Measurements from ENCODE around the gene SERPINA4. TPM values are rescaled to one million over a fixed set of nuclear protein-coding genes. Genes with fewer than 3 reads are reported as not detected.
A peak's percentile ranks its signal among the peaks of the same experiment; 100 is the strongest.

SERPINA4 gene
- total RNA-seq, 1 experiment from 2014 or later = 6.3 TPM

DNA sequence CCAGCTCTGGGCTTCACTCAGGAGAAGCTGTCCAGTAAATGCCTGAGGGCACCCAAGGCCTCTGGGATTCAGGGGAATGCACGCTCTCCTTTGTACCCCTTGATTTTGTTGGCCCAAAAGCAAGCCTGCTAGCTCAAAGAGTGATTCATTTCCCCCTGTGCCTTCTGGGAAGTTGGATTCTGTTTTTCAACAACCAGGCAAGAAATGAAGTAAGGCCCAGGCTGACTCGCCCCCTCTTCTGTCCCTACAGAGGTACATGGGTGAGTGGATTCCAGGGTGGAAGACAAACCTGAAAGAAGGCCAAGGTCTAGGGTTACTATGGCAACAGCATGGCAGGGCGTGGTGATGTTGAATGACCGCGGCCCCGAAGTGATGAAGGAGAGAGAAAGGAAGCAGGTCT, 10.7 kb downstream of the SERPINA4 start:
- Mint-ChIP-seq H3K27ac (ENCODE audit: unreplicated experiment) (peak overlapping the region; percentile 77), H3K4me3 (ENCODE audit: unreplicated experiment) (peak overlapping the region; percentile 9), H3K9me3 (ENCODE audit: unreplicated experiment) (no peaks in the 10 kb centered on the region), H3K27me3 (ENCODE audit: insufficient read depth, unreplicated experiment) (no peaks in the 10 kb centered on the region), H3K36me3 (ENCODE audit: insufficient read depth, unreplicated experiment) (no peaks in the 10 kb centered on the region), H3K4me1 (ENCODE audit: low read depth, unreplicated experiment) (peaks cover 7% of the 10 kb centered on the region)
- TF ChIP-seq, protein P1, sequence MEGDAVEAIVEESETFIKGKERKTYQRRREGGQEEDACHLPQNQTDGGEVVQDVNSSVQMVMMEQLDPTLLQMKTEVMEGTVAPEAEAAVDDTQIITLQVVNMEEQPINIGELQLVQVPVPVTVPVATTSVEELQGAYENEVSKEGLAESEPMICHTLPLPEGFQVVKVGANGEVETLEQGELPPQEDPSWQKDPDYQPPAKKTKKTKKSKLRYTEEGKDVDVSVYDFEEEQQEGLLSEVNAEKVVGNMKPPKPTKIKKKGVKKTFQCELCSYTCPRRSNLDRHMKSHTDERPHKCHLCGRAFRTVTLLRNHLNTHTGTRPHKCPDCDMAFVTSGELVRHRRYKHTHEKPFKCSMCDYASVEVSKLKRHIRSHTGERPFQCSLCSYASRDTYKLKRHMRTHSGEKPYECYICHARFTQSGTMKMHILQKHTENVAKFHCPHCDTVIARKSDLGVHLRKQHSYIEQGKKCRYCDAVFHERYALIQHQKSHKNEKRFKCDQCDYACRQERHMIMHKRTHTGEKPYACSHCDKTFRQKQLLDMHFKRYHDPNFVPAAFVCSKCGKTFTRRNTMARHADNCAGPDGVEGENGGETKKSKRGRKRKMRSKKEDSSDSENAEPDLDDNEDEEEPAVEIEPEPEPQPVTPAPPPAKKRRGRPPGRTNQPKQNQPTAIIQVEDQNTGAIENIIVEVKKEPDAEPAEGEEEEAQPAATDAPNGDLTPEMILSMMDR (IDR thresholded peaks at IDR 0.05; ENCODE audit: insufficient read depth in 1 of 2, low read depth in 1 of 2, low read length in 1 of 2, severe bottlenecking in 1 of 2, unreplicated experiment in 1 of 2) = no peak
- BruUV-seq (replicated peaks) = no TSS peak
- no peaks in the 10 kb centered on the region for H3K27me3 ChIP-seq (replicated peaks; ENCODE audit: control insufficient read depth, insufficient read depth, low read length)
- no peaks in the 10 kb centered on the region for H3K36me3 ChIP-seq (ENCODE audit: control insufficient read depth, insufficient read depth, low read length)
- no peaks in the 10 kb centered on the region for H3K9me3 ChIP-seq
- CTCF ChIA-PET = no interaction called here
- H3K4me1 ChIP-seq = peaks cover 26% of the 10 kb centered on the region
- POLR2A ChIA-PET = interaction anchor here (0.6 kb wide), 1 partner anchor 16 kb away, joined by 3 read pairs; no protein-coding TSS in a partner anchor
- no peak overlapping the region for H3K4me3 ChIP-seq (ENCODE audit: low read depth, low read length)
- intact Hi-C loops (cut with micrococcal nuclease; ENCODE audit: unreplicated experiment) = loop anchor here (2.0 kb wide), 1 partner anchor 23 kb away; no protein-coding TSS in a partner anchor
- DNase-seq = no peak

DNA sequence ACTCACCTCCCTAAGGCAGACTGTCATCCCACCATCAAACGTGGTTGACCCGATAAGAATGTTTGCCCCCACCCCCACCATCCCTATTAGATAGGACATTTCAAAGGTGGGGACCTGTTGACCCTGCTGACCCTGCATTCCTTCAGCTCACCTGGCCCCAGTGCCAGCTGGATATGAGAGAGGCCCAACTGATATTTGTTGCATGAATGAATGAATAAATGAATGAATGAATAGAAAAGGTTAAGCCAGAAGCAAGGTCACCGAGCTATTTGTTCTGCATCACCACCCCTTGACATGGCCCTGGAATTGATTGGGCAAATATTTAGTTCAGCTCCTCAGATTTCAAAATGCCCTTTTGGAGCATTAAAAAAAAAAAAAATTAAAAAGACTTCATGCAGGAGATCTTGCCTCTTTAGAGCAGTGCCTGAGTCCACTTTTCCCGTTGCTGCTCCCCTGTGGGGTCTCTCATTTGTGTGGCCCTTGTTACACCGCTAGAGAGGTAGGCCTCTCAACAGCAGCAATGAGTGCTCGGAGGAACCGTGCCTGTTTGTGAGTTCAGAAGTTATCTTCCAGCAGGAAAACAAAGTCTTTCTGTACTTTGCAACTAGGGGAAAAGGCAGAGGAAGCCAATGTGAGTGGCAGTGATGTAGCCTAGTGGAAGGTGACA, 11.5 kb downstream of the SERPINA4 start:
- Mint-ChIP-seq H3K27ac (ENCODE audit: unreplicated experiment) (peak overlapping the region; percentile 77), H3K27me3 (ENCODE audit: insufficient read depth, unreplicated experiment) (no peaks in the 10 kb centered on the region), H3K4me3 (ENCODE audit: unreplicated experiment) (peak overlapping the region; percentile 9), H3K36me3 (ENCODE audit: insufficient read depth, unreplicated experiment) (no peaks in the 10 kb centered on the region), H3K9me3 (ENCODE audit: unreplicated experiment) (no peaks in the 10 kb centered on the region), H3K4me1 (ENCODE audit: low read depth, unreplicated experiment) (peaks cover 7% of the 10 kb centered on the region)
- Histone ChIP-seq H3K4me1 (peaks cover 26% of the 10 kb centered on the region), H3K4me3 (ENCODE audit: low read depth, low read length) (no peak overlapping the region), H3K27me3 (replicated peaks; ENCODE audit: control insufficient read depth, insufficient read depth, low read length) (no peaks in the 10 kb centered on the region), H3K9me3 (no peaks in the 10 kb centered on the region), H3K36me3 (ENCODE audit: control insufficient read depth, insufficient read depth, low read length) (no peaks in the 10 kb centered on the region)
- DNase-seq = peak; percentile 57 to 75
- POLR2A ChIA-PET = no interaction called here
- intact Hi-C loops (cut with micrococcal nuclease; ENCODE audit: unreplicated experiment) = loop anchor here (2.0 kb wide), 1 partner anchor 22 kb away; no protein-coding TSS in a partner anchor
- CTCF ChIA-PET = no interaction called here
- TF ChIP-seq, protein P1 (IDR thresholded peaks at IDR 0.05; ENCODE audit: insufficient read depth in 1 of 2, low read depth in 1 of 2, low read length in 1 of 2, severe bottlenecking in 1 of 2, unreplicated experiment in 1 of 2) = no peak
- BruUV-seq (replicated peaks) = no TSS peak

DNA sequence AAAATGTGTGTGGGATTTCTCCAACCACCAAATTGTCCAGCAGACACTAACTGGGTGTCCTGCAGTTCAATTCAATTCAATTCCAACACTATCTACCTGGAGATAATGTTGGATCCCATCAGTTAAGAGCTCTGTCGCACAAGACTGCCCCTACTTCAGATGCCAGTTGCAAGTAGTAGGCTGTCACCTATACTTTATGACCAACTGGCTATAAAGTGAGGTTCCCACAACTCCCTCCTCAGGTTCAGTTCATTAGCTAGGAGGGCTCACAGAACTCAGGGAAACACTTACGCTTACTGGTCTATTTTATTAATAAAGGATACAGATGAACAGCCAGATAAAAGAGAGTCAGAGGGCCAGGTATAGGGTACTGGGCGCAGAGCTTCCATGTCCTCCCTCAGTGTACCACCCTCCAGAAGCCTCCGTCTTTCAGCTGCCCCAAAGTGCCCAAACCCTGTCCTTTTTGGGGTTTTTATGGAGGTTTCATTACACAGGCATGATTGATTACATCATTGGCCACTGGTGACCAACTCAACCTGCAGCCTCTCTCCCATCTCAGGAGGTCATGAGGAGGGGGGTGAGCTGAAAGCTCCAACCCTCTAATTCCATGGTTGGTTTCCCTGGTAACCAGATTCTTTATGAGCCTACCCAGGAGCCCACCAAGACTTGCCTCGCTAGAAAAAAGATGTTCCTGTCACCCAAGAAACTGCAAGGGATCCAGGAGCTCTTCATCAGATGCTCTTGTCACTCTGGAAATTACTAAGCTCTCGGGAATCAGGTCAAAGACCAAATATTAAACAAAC, 12.4 kb downstream of the SERPINA4 start:
- peak overlapping the region; percentile 53 for H3K27ac Mint-ChIP-seq (ENCODE audit: unreplicated experiment)
- no peaks in the 10 kb centered on the region for H3K36me3 Mint-ChIP-seq (ENCODE audit: insufficient read depth, unreplicated experiment)
- peaks cover 26% of the 10 kb centered on the region for H3K4me1 ChIP-seq
- H3K4me3 Mint-ChIP-seq (ENCODE audit: unreplicated experiment) = no peak overlapping the region
- peaks cover 7% of the 10 kb centered on the region for H3K4me1 Mint-ChIP-seq (ENCODE audit: low read depth, unreplicated experiment)
- ChIA-PET CTCF (interaction anchor here (0.6 kb wide), 1 partner anchor 393 kb away, joined by 3 read pairs; no protein-coding TSS in a partner anchor), POLR2A (interaction anchor here (0.5 kb wide), 1 partner anchor 508 kb away, joined by 3 read pairs; no protein-coding TSS in a partner anchor)
- TF ChIP-seq, protein P1 (IDR thresholded peaks at IDR 0.05; ENCODE audit: insufficient read depth in 1 of 2, low read depth in 1 of 2, low read length in 1 of 2, severe bottlenecking in 1 of 2, unreplicated experiment in 1 of 2) = no peak
- no TSS peak for BruUV-seq (replicated peaks)
- H3K9me3 Mint-ChIP-seq (ENCODE audit: unreplicated experiment) = no peaks in the 10 kb centered on the region
- DNase-seq = no peak
- no peaks in the 10 kb centered on the region for H3K9me3 ChIP-seq
- H3K36me3 ChIP-seq (ENCODE audit: control insufficient read depth, insufficient read depth, low read length) = no peaks in the 10 kb centered on the region
- no peaks in the 10 kb centered on the region for H3K27me3 Mint-ChIP-seq (ENCODE audit: insufficient read depth, unreplicated experiment)
- intact Hi-C loops (cut with micrococcal nuclease; ENCODE audit: unreplicated experiment) = loop anchor here (2.0 kb wide), 1 partner anchor 21 kb away; no protein-coding TSS in a partner anchor
- H3K4me3 ChIP-seq (ENCODE audit: low read depth, low read length) = no peak overlapping the region
- H3K27me3 ChIP-seq (replicated peaks; ENCODE audit: control insufficient read depth, insufficient read depth, low read length) = no peaks in the 10 kb centered on the region
